Glomerular visceral epithelial cell (primary cell): ENCODE results near the gene MRPL19.

Source experiments
- DNase-seq: peaks from one replicate; pipeline ENCODE4 v3.0.0-alpha.2; 2016; ENCODE audit errors: extremely low spot score

Gene MRPL19

DNA sequence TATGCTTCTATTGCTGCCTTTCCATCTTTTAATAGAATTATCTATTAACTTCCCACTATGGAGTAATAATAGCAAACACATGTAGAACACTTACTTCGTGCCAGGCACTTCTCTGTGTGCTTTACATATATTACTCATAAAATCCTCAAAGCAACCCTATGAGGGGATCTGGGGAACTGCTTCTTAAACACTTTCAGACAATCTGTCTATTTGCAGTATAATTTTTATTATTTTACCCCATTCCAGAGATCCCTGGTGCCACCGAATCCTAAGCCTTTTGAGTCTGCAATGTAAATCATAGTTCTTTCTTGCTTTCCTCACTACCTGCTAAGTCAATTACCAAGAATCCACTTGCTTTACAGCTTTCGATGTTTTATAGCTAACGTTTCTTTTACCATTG is 89.7 kb downstream of the MRPL19 start:
- DNase-seq, result no peak

DNA sequence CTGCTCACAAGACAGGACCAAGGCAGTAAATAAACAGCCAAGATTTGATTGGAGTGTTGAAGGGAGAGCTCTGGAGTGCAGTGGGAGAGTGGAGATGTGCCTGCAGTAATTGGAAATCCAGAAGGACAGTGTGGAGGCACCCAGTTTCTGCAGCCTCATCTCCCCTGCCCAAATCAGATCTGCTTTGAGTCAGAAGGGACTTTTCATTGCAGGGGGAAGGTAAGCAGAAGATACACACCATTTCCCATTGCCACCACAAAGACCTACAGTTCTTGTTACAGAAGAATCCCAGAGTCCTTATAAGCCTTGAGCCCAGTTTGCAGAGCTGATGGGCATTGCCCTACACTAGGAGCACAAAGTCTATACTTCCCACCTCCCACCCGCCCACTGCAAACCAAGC is 91.4 kb downstream of the MRPL19 start:
- DNase-seq, result no peak
